NCI-H524 (cell line): ENCODE data around the gene TMEM176A.
"Not testable (repeated sequence)": the region's sequence is repeated elsewhere in the genome, so short reads cannot be mapped to it uniquely, and the experiment has no call there.

Source experiments
- DNase-seq, 2 experiments: peaks; one replicate each; lab custom pipeline; 2025; lab: John Stamatoyannopoulos, UW

The TMEM176A gene

GRCh38 chr7:150800581-150801241 is at the start of gene TMEM176A:
TMEM176A (plus strand) TSS chr7:150800769; CDS start chr7:150801551, 782 bp downstream.
- DNase-seq, result no peak

GRCh38 chr7:150751702-150752101 is 48.9 kb upstream of the TMEM176A start:
- DNase-seq, result no peak

- no peak for DNase-seq
Measured at GRCh38 chr7:150753239-150753638, 47.3 kb upstream of the TMEM176A start.

GRCh38 chr7:150753826-150754603 is 46.6 kb upstream of the TMEM176A start:
- DNase-seq, result peak in 1 of 2 experiments; percentile 54

GRCh38 chr7:150754951-150755350 is 45.6 kb upstream of the TMEM176A start:
- no peak for DNase-seq

GRCh38 chr7:150755473-150756099 is 45.0 kb upstream of the TMEM176A start:
- DNase-seq, result no peak

GRCh38 chr7:150756166-150756565 is 44.4 kb upstream of the TMEM176A start:
- no peak for DNase-seq

- DNase-seq, result peak in 1 of 2 experiments; percentile 31
Measured at GRCh38 chr7:150756858-150757257, 43.7 kb upstream of the TMEM176A start.

- no peak for DNase-seq
Measured at GRCh38 chr7:150759479-150759878, 41.1 kb upstream of the TMEM176A start.

GRCh38 chr7:150766334-150766709 is 34.2 kb upstream of the TMEM176A start:
- DNase-seq, result no peak

- no peak for DNase-seq
Measured at GRCh38 chr7:150769768-150770167, 30.8 kb upstream of the TMEM176A start.

- not testable (repeated sequence) for DNase-seq
Measured at GRCh38 chr7:150774131-150774530, 26.4 kb upstream of the TMEM176A start.

- peak in 1 of 2 experiments; percentile 48 for DNase-seq
Measured at GRCh38 chr7:150778014-150778737, 22.4 kb upstream of the TMEM176A start.

- peak; percentile 74 to 79 for DNase-seq
Measured at GRCh38 chr7:150778738-150779301, 21.7 kb upstream of the TMEM176A start.

- DNase-seq, result no peak
Measured at GRCh38 chr7:150780292-150780691, 20.3 kb upstream of the TMEM176A start.

GRCh38 chr7:150781103-150781502 is 19.5 kb upstream of the TMEM176A start:
- DNase-seq, result no peak

- DNase-seq, result no peak
Measured at GRCh38 chr7:150781961-150782360, 18.6 kb upstream of the TMEM176A start.

- DNase-seq, result no peak
Measured at GRCh38 chr7:150784120-150784736, 16.3 kb upstream of the TMEM176A start.

- no peak for DNase-seq
Measured at GRCh38 chr7:150784954-150785353, 15.6 kb upstream of the TMEM176A start.

- peak; percentile 34 to 51 for DNase-seq
Measured at GRCh38 chr7:150787321-150788281, 13.0 kb upstream of the TMEM176A start.
